Suprapubic skin (tissue), 4 donors: ENCODE data around the gene CEP57. TPM values are rescaled to one million over a fixed set of nuclear protein-coding genes. Genes with fewer than 3 reads are reported as not detected.

Source experiments
- DNase-seq, 2 donors: peaks; one replicate each; pipeline ENCODE4 v3.0.0-alpha.2; 2019; ENCODE audit warnings: low spot score in 2 of 2
- H3K27ac ChIP-seq: fragments of 200-600 bp; sonication (generic); one replicate; pipeline ENCODE4 v1.5.1; 2019
- H3K27me3 ChIP-seq: fragments of 200-600 bp; sonication (generic); one replicate; pipeline ENCODE4 v1.5.1; 2019
- H3K36me3 ChIP-seq: fragments of 200-600 bp; sonication (generic); one replicate; pipeline ENCODE4 v1.5.1; 2019
- H3K4me1 ChIP-seq: fragments of 200-600 bp; sonication (generic); one replicate; pipeline ENCODE4 v1.5.1; 2019
- H3K4me3 ChIP-seq: fragments of 200-600 bp; sonication (generic); one replicate; pipeline ENCODE4 v1.5.1; 2019; ENCODE audit warnings: mild to moderate bottlenecking
- H3K9me3 ChIP-seq: fragments of 200-600 bp; sonication (generic); one replicate; pipeline ENCODE4 v1.5.1; 2019
- CTCF ChIP-seq, 2 donors: fragments of 200-600 bp in 1 of 2; fragments of 450-650 bp in 1 of 2; sonication (generic) in 1 of 2; IDR thresholded peaks; one replicate each; pipeline ENCODE4 v1.5.1; 2016 to 2019; ENCODE audit warnings: antibody characterized with exemption in 2 of 2, mild to moderate bottlenecking in 1 of 2, moderate library complexity in 1 of 2
- EP300 ChIP-seq: sonication (generic); formaldehyde crosslinking; IDR thresholded peaks from one replicate; pipeline ENCODE4 v1.6.1; 2017; ENCODE audit warnings: antibody characterized with exemption
- POLR2A ChIP-seq, 2 donors: fragments of 450-650 bp; IDR thresholded peaks; one replicate each; pipeline ENCODE4 v1.6.1; 2017; ENCODE audit warnings: antibody characterized with exemption in 2 of 2, mild to moderate bottlenecking in 2 of 2, moderate library complexity in 2 of 2
- POLR2AphosphoS5 ChIP-seq, 3 donors: sonication (generic); formaldehyde crosslinking; IDR thresholded peaks; one replicate each; pipeline ENCODE4 v1.6.1; 2017; ENCODE audit warnings: antibody characterized with exemption in 3 of 3
- WGBS: methylation state at CpG from one replicate; pipeline ENCODE4 v1.1.5; 2018; 5-methylcytosine and 5-hydroxymethylcytosine counted together
- total RNA-seq, 4 donors: library from RNA; depleted of rRNA; stranded (reverse); fragments of >200 nt; gene quantifications; one replicate each; pipeline ENCODE4 v1.1.0, GENCODE V29; 2016

CEP57 gene
- total RNA-seq, 4 donors from 2014 or later: 20.7 to 80.9 (median 30.1) TPM

GRCh38 chr11:95792200-95792599 lies 1.9 kb downstream of the CEP57 start:
- Histone ChIP-seq H3K27ac (no peak overlapping the region), H3K4me3 (no peak overlapping the region), H3K9me3 (no peaks in the 10 kb centered on the region), H3K36me3 (peaks cover 3% of the 10 kb centered on the region), H3K27me3 (no peaks in the 10 kb centered on the region), H3K4me1 (peaks cover 25% of the 10 kb centered on the region)
- DNase-seq: no peak
- WGBS: 84% methylated on average over 8 of the region's 8 CpGs
- TF ChIP-seq CTCF (IDR thresholded peaks at IDR 0.05) (no peak), POLR2AphosphoS5 (IDR thresholded peaks at IDR 0.05) (no peak), POLR2A (IDR thresholded peaks at IDR 0.05) (no peak), EP300 (no peak)

- DNase-seq: no peak
- H3K9me3 ChIP-seq: no peaks in the 10 kb centered on the region
- no peak overlapping the region for H3K27ac ChIP-seq
- H3K27me3 ChIP-seq: no peaks in the 10 kb centered on the region
- H3K4me3 ChIP-seq: no peak overlapping the region
- TF ChIP-seq EP300: no peak
- no peak for TF ChIP-seq POLR2AphosphoS5 (IDR thresholded peaks at IDR 0.05)
- TF ChIP-seq POLR2A (IDR thresholded peaks at IDR 0.05): no peak
- no peak for TF ChIP-seq CTCF (IDR thresholded peaks at IDR 0.05)
- peaks cover 25% of the 10 kb centered on the region for H3K4me1 ChIP-seq
- no peaks in the 10 kb centered on the region for H3K36me3 ChIP-seq
- 90% methylated on average over 7 of the region's 7 CpGs for WGBS
These were observed 2.4 kb downstream of the CEP57 start for GRCh38 chr11:95792700-95793099.

GRCh38 chr11:95793116-95793515 lies 2.8 kb downstream of the CEP57 start:
- Histone ChIP-seq H3K27me3 (no peaks in the 10 kb centered on the region), H3K36me3 (no peaks in the 10 kb centered on the region), H3K9me3 (no peaks in the 10 kb centered on the region), H3K4me1 (peaks cover 21% of the 10 kb centered on the region), H3K4me3 (no peak overlapping the region), H3K27ac (no peak overlapping the region)
- WGBS: 86% methylated on average over 4 of the region's 4 CpGs
- DNase-seq: no peak
- TF ChIP-seq POLR2AphosphoS5 (IDR thresholded peaks at IDR 0.05) (no peak), POLR2A (IDR thresholded peaks at IDR 0.05) (no peak), EP300 (no peak), CTCF (IDR thresholded peaks at IDR 0.05) (no peak)

- no peaks in the 10 kb centered on the region for H3K27me3 ChIP-seq
- no peak for DNase-seq
- no peak overlapping the region for H3K4me3 ChIP-seq
- H3K27ac ChIP-seq: no peak overlapping the region
- WGBS: 91% methylated on average over 5 of the region's 5 CpGs
- H3K4me1 ChIP-seq: peaks cover 12% of the 10 kb centered on the region
- TF ChIP-seq POLR2AphosphoS5 (IDR thresholded peaks at IDR 0.05): no peak
- no peak for TF ChIP-seq EP300
- TF ChIP-seq CTCF (IDR thresholded peaks at IDR 0.05): no peak
- TF ChIP-seq POLR2A (IDR thresholded peaks at IDR 0.05): no peak
- no peaks in the 10 kb centered on the region for H3K9me3 ChIP-seq
- H3K36me3 ChIP-seq: no peaks in the 10 kb centered on the region
These were observed 3.8 kb downstream of the CEP57 start for GRCh38 chr11:95794086-95794485.

GRCh38 chr11:95795627-95796295 lies 5.5 kb downstream of the CEP57 start:
- Histone ChIP-seq H3K36me3 (peaks cover 8% of the 10 kb centered on the region), H3K4me1 (peaks cover 12% of the 10 kb centered on the region), H3K27ac (no peak overlapping the region), H3K4me3 (no peak overlapping the region), H3K9me3 (no peaks in the 10 kb centered on the region), H3K27me3 (no peaks in the 10 kb centered on the region)
- no peak for TF ChIP-seq POLR2AphosphoS5 (IDR thresholded peaks at IDR 0.05)
- WGBS: 93% methylated on average over 3 of the region's 3 CpGs
- no peak for DNase-seq

- no peak for DNase-seq
- no peak overlapping the region for H3K4me3 ChIP-seq
- H3K36me3 ChIP-seq: peaks cover 10% of the 10 kb centered on the region
- H3K9me3 ChIP-seq: no peaks in the 10 kb centered on the region
- 93% methylated on average over 4 of the region's 4 CpGs for WGBS
- TF ChIP-seq CTCF (IDR thresholded peaks at IDR 0.05): no peak
- TF ChIP-seq POLR2AphosphoS5 (IDR thresholded peaks at IDR 0.05): no peak
- no peak for TF ChIP-seq POLR2A (IDR thresholded peaks at IDR 0.05)
- TF ChIP-seq EP300: no peak
- no peak overlapping the region for H3K27ac ChIP-seq
- peaks cover 4% of the 10 kb centered on the region for H3K4me1 ChIP-seq
- no peaks in the 10 kb centered on the region for H3K27me3 ChIP-seq
These were observed 6.2 kb downstream of the CEP57 start for GRCh38 chr11:95796501-95796900.
